ENCODE data around the gene KCNMB3.
"Not testable (repeated sequence)": the region's sequence is repeated elsewhere in the genome, so short reads cannot be mapped to it uniquely, and the experiment has no call there.

The KCNMB3 gene

DNA sequence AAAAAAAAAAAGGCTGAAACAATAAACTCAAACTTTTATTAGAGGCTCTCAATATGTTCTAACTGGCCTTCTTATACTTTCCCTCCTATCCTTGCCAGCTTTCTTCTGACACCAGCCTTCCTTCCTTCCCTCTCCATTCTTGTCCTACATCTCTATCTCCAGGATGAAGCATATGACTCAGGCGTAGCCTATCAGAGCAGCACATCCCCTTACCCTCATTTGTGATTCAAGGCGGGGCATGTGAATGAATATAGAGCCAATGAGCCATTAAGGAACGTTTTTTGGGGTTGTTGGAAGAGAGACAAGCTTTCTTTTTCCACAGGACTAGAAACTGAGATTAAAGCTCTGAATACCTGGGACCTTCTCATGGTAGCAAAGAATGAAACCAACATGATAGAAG is 25.1 kb upstream of the KCNMB3 start:
- Histone ChIP-seq H3K9ac (ENCODE audit: low read length) (no peak overlapping the region), H3K4me1 (ENCODE audit: low read length) (no peaks in the 10 kb centered on the region), H3K4me3 (ENCODE audit: low read length) (no peak overlapping the region), H3K79me2 (ENCODE audit: low read length) (no peaks in the 10 kb centered on the region), H3K27me3 (replicated peaks; ENCODE audit: insufficient read depth, low read length) (no peaks in the 10 kb centered on the region), H3K9me2 (replicated peaks; ENCODE audit: insufficient read depth, low read length) (no peaks in the 10 kb centered on the region), H3K4me2 (ENCODE audit: low read depth, low read length) (no peak overlapping the region), H3F3A (ENCODE audit: insufficient read depth, low read length) (no peaks in the 10 kb centered on the region), H4K20me1 (ENCODE audit: insufficient read depth, low read length) (no peaks in the 10 kb centered on the region), H3K27ac (ENCODE audit: low read length) (no peak overlapping the region), H2AFZ (ENCODE audit: low read length) (no peak overlapping the region), H3K9me3 (replicated peaks; ENCODE audit: insufficient read depth, low read length) (no peaks in the 10 kb centered on the region), H3K36me3 (replicated peaks; ENCODE audit: insufficient read depth, low read length) (no peaks in the 10 kb centered on the region)
- TF ChIP-seq EZH2phosphoT487 (IDR thresholded peaks at IDR 0.05; ENCODE audit: low read length) (no peak), EZH2 (optimal IDR thresholded peaks at IDR 0.05; ENCODE audit: low read depth, low read length) (no peak)
- TF ChIP-seq, protein P1, sequence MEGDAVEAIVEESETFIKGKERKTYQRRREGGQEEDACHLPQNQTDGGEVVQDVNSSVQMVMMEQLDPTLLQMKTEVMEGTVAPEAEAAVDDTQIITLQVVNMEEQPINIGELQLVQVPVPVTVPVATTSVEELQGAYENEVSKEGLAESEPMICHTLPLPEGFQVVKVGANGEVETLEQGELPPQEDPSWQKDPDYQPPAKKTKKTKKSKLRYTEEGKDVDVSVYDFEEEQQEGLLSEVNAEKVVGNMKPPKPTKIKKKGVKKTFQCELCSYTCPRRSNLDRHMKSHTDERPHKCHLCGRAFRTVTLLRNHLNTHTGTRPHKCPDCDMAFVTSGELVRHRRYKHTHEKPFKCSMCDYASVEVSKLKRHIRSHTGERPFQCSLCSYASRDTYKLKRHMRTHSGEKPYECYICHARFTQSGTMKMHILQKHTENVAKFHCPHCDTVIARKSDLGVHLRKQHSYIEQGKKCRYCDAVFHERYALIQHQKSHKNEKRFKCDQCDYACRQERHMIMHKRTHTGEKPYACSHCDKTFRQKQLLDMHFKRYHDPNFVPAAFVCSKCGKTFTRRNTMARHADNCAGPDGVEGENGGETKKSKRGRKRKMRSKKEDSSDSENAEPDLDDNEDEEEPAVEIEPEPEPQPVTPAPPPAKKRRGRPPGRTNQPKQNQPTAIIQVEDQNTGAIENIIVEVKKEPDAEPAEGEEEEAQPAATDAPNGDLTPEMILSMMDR (IDR thresholded peaks at IDR 0.05; ENCODE audit: low read length), result no peak
- no peak for DNase-seq

GRCh38 chr3:179274434-179274833 is 23.5 kb upstream of the KCNMB3 start:
- not testable (repeated sequence) for H2AFZ ChIP-seq (ENCODE audit: low read length)

DNA sequence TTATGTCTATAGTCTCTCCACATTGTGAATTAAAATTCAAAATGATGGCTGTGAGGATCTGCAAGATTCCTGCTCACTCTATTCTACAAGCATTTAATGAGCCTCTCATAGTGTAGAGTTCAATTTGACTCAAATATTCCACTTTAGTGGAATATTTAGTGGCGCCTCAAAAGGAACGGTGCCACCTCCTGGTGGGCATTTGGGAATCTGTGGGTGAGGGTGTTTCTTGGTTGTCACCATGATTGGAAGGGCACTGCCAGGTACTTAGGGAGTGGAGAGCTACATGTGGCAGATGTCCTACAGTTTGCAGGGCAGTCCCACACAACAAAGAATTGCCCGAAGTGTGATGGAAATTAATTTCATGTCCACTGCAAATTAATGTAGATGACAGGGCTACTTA is 21.5 kb upstream of the KCNMB3 start:
- no peaks in the 10 kb centered on the region for H3K9me2 ChIP-seq (replicated peaks; ENCODE audit: insufficient read depth, low read length)

More at GRCh38 chr3:179274434-179274833, 23.5 kb upstream of the KCNMB3 start:
- H3K4me2 ChIP-seq (ENCODE audit: low read depth, low read length); H3K9me2 ChIP-seq (replicated peaks; ENCODE audit: insufficient read depth, low read length); H4K20me1 ChIP-seq (ENCODE audit: insufficient read depth, low read length); H3K27me3 ChIP-seq (replicated peaks; ENCODE audit: insufficient read depth, low read length); H3K27ac ChIP-seq (ENCODE audit: low read length); H3K9me3 ChIP-seq (replicated peaks; ENCODE audit: insufficient read depth, low read length); H3K4me1 ChIP-seq (ENCODE audit: low read length); H3K79me2 ChIP-seq (ENCODE audit: low read length); H3K9ac ChIP-seq (ENCODE audit: low read length); DNase-seq; H3F3A ChIP-seq (ENCODE audit: insufficient read depth, low read length); H3K4me3 ChIP-seq (ENCODE audit: low read length); H3K36me3 ChIP-seq (replicated peaks; ENCODE audit: insufficient read depth, low read length): not testable (repeated sequence)

GRCh38 chr3:179269152-179269707 is 18.3 kb upstream of the KCNMB3 start:
- no peak overlapping the region for H3K27ac ChIP-seq (ENCODE audit: low read length)
- H3K36me3 ChIP-seq (replicated peaks; ENCODE audit: insufficient read depth, low read length), result no peaks in the 10 kb centered on the region
- H3F3A ChIP-seq (ENCODE audit: insufficient read depth, low read length), result no peaks in the 10 kb centered on the region
- no peak for TF ChIP-seq EZH2phosphoT487 (IDR thresholded peaks at IDR 0.05; ENCODE audit: low read length)
- TF ChIP-seq EZH2 (optimal IDR thresholded peaks at IDR 0.05; ENCODE audit: low read depth, low read length), result no peak
- TF ChIP-seq, protein P1 (IDR thresholded peaks at IDR 0.05; ENCODE audit: low read length), result no peak
- H3K79me2 ChIP-seq (ENCODE audit: low read length), result no peaks in the 10 kb centered on the region
- H3K27me3 ChIP-seq (replicated peaks; ENCODE audit: insufficient read depth, low read length), result no peaks in the 10 kb centered on the region
- H2AFZ ChIP-seq (ENCODE audit: low read length), result no peak overlapping the region
- H3K4me2 ChIP-seq (ENCODE audit: low read depth, low read length), result no peak overlapping the region
- H3K9me2 ChIP-seq (replicated peaks; ENCODE audit: insufficient read depth, low read length), result no peaks in the 10 kb centered on the region
- DNase-seq, result no peak
- H3K9me3 ChIP-seq (replicated peaks; ENCODE audit: insufficient read depth, low read length), result no peaks in the 10 kb centered on the region
- H3K4me1 ChIP-seq (ENCODE audit: low read length), result no peaks in the 10 kb centered on the region
- H3K9ac ChIP-seq (ENCODE audit: low read length), result no peak overlapping the region
- H4K20me1 ChIP-seq (ENCODE audit: insufficient read depth, low read length), result no peaks in the 10 kb centered on the region
- H3K4me3 ChIP-seq (ENCODE audit: low read length), result no peak overlapping the region

More for the DNA sequence above, 21.5 kb upstream of the KCNMB3 start:
- DNase-seq, result no peak
- no peaks in the 10 kb centered on the region for H3K36me3 ChIP-seq (replicated peaks; ENCODE audit: insufficient read depth, low read length)
- H3K4me1 ChIP-seq (ENCODE audit: low read length), result no peaks in the 10 kb centered on the region
- no peak overlapping the region for H3K4me2 ChIP-seq (ENCODE audit: low read depth, low read length)
- no peaks in the 10 kb centered on the region for H3K27me3 ChIP-seq (replicated peaks; ENCODE audit: insufficient read depth, low read length)
- no peaks in the 10 kb centered on the region for H3K9me3 ChIP-seq (replicated peaks; ENCODE audit: insufficient read depth, low read length)
- no peaks in the 10 kb centered on the region for H3F3A ChIP-seq (ENCODE audit: insufficient read depth, low read length)
- no peaks in the 10 kb centered on the region for H4K20me1 ChIP-seq (ENCODE audit: insufficient read depth, low read length)
- H3K79me2 ChIP-seq (ENCODE audit: low read length), result no peaks in the 10 kb centered on the region
- no peak overlapping the region for H3K9ac ChIP-seq (ENCODE audit: low read length)
- H2AFZ ChIP-seq (ENCODE audit: low read length), result no peak overlapping the region
- H3K4me3 ChIP-seq (ENCODE audit: low read length), result no peak overlapping the region
- H3K27ac ChIP-seq (ENCODE audit: low read length), result no peak overlapping the region
- TF ChIP-seq EZH2phosphoT487 (IDR thresholded peaks at IDR 0.05; ENCODE audit: low read length), result no peak
- TF ChIP-seq, protein P1 (IDR thresholded peaks at IDR 0.05; ENCODE audit: low read length), result peak; percentile 13; the same call in 1 of the 2 replicates
